HUDEP-2 (cell line): ENCODE data around the gene CTNNA2.

ENCODE experiments used
- DNase-seq, 76 experiments: peaks; one replicate each; lab custom pipeline; 2025; ENCODE audit not compliant: unreplicated experiment in 76 of 76; lab: John Stamatoyannopoulos, UW

CTNNA2 gene

GRCh38 chr2:80340022-80340421 is 827.2 kb downstream of the CTNNA2 start:
- DNase-seq: no peak

DNA sequence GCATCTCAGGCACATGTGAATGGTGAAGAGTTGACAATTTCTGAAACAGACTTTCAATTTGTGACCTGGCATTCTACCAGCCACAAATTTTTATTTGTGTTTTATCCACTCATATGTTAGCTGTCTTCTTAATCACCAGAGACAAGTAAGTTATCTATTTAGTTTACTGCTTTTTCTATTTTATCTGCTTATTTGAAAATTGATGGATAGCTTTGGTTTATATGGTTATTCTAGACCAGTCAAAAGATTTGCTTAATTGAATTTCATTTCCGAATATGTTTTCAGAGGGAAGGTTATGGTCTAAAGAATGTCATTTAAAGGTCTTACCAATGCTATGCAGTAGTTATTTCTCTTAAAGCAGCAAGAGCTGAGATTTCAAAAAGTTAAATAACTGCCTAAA is 835.2 kb downstream of the CTNNA2 start:
- no peak for DNase-seq

DNA sequence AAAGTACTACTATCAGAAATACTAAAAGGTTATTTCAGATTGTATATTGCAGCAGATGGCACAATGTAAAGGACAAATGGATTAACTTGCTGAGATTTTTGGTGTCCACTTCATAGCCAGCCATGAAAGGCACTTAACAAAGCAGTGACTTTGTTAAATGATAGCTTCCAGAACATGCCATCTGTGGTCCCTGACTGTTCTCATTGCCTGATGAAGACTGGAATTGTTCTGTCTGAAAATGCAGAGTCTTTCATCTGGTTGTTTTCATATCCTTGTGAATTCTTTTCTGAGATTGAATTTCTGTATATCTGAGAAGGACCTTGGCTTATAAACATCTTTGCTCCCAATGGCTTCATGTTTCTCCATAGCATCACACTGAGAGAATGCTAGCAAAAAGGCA is 836.1 kb downstream of the CTNNA2 start:
- no peak for DNase-seq

- DNase-seq: no peak
Measured at GRCh38 chr2:80351231-80351630, 838.4 kb downstream of the CTNNA2 start.

DNA sequence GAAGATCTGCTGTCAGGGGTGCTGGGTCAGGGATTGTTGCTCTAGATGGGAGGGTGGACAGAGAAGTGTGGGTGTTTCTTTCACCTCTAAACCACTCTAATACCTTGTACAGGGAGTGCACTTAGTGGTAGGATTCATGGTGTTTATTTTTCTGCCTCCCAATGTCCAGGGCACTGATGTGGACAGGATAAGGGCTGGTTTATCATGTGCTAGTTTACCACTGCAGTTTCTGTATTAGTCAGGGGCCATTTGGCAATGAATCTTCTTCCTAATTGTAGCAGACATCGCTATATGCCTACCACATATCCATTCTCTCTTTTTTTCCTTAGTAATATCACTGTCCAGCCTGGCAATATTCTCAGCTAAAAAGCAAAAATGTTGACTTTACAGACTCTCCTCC is 842.0 kb downstream of the CTNNA2 start:
- no peak for DNase-seq

- DNase-seq: no peak
Measured at GRCh38 chr2:80361904-80362303, 849.1 kb downstream of the CTNNA2 start.

DNA sequence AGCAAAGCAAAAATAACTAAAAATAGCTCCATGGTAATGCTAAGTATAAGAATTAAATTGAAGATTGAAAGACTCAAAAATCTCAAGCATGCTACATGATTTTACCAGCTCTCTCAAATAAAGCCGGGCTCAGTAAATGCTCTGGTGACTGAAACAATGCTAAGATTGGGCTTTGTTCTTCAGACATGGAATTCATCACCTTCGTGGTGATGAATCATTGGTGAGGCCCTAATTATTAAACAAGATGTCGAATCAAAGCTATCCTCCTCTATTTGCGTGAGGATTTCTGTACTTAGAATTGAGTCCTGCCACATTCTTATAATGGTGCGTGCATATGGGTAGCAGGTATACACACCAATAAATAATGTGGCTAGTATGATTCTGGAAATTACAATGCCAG is 850.5 kb downstream of the CTNNA2 start:
- no peak for DNase-seq

- peak in 2 of 76 experiments; percentile 2 to 3 for DNase-seq
Measured at GRCh38 chr2:80363791-80364349, 851.0 kb downstream of the CTNNA2 start.

GRCh38 chr2:80364524-80365212 is 851.8 kb downstream of the CTNNA2 start:
- DNase-seq: no peak

DNA sequence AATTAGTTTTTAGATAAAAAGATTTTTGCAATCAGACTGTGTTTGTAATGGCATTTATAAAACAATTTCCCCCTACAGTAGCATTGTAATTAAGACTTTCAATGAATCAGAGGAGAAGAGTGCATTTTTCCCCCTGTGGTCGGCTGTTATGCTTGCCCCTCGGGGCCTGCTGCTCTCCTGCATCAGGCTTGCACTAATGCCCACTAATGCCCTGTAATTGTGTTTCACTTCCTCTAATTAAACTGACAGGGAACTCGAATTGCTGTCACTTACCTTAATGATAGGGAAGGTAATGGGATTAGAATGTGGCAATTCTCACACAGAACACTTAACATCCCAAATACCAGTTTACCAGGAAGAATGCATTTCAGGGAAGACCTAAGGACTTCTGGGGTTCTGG is 852.9 kb downstream of the CTNNA2 start:
- DNase-seq: no peak

DNA sequence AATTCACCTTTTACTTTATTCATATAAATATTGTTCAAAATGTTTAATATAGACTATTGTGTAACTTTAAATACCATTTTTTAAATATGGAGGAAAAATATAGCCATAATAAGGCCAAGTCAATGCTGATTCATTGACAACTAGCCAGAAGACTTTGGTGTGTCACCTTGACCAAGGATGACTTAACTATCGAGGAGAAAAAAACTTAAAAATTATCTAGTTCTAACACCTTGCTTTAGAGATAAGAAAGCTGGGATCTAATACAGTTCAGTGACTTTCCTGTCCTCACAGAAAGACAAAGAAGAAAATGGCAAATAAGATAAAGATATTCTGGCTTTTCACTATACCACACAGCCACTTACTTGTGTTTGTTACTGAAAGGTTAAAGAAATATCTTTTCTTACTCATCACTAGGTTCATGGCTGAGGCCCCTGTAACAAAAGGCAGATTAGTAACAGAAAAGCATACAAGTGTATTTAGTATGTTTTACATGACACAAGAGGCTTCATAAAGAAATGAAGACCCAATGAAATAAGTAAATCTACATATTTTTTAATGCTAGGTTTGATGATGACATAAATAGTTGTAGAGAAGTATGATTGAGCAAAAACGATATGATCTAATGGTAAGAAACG is 857.6 kb downstream of the CTNNA2 start:
- DNase-seq: peak in 15 of 76 experiments; percentile 3 to 72 (median 23)

DNA sequence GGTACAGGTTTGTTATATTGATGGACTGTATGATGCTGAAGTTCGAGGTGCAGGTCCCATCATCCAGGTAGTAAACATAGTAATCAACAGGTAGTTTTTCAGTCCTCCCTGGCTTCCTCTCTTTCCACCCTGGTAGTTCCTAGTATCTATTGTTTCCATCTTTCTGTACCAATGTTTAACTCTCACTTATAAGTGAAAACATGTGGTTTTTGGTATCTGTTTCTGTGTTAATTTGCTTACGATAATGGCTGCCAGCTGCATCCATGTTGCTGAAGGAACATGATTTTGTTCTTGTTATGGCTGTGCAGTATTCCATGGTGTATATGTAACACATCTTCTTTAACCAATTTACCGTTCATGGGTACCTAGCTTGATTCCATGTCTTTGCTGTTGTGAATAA is 861.3 kb downstream of the CTNNA2 start:
- no peak for DNase-seq

DNA sequence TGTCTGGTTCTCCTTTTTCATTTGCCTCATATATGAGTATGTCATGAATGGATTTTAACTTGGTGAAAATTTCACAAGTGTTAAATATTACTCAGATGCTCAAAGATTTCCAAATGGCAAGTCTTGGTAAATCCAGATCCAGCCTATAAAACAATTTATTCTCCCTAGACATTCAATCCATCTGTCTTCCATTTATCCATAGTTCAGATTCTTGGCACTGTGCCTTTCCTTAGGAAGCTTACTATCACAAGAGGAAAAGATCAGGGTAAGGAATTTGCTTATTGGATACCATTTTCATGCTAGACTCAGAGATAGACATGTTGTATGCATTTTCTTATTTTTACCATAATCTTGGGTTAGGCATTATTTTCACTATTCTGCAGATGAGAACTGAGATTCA is 864.2 kb downstream of the CTNNA2 start:
- no peak for DNase-seq

DNA sequence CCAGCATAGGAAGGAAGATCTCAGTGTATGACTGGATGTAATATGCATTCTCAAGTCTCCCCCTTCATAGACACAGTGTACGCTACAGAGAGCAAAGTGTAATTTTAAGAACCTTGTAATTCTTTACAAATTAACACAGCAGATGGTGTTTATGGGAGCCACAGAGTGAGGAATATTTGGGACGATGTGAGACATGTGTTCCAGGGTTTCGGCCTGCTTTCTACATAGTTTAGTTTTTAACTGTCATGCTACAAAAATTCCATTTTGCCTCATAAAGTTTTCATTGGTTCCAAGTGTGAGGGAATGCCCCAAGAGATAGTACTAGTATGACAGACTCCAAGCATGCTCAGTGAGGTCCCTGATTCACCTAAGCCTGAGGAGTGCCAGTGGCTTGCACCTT is 867.9 kb downstream of the CTNNA2 start:
- DNase-seq: no peak

DNA sequence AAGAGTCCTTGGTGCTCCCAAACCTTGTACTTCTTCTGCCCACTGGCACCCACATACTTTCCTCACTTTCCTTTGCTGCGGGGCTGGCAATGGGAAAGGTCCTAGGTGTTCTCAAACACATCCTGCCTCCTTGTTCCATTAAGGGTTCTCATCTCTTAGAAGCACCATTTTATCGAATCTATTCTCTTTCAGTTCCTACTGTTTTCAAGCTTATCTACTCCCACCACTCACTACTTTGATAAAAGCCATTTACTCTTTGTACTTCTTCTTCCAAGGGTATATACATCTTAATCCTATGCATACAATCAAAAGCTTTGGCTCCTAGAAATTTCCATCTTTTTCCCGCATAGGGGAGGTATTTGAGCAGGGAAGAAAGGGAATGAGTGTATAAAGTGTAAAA is 868.8 kb downstream of the CTNNA2 start:
- DNase-seq: no peak

GRCh38 chr2:80392441-80392840 is 879.6 kb downstream of the CTNNA2 start:
- DNase-seq: no peak

DNA sequence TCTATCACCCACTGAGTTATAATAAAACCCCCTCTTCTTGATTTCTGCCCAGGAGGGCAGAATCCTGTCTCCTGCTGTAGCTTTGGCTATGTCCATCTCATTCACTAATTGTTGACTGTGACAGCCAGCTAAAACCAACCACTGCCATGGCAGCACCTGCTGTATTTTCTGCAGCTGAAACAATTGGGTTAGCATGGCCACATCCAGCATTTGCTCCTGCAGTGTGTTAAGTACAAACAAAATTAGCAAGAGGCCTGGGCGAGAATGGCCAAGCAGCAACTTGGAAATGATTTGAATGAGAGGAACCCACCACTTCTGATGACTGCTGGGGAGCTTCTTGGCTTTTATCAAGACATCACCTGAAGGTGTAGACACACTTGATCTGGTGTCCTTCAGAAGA is 881.1 kb downstream of the CTNNA2 start:
- DNase-seq: no peak

DNA sequence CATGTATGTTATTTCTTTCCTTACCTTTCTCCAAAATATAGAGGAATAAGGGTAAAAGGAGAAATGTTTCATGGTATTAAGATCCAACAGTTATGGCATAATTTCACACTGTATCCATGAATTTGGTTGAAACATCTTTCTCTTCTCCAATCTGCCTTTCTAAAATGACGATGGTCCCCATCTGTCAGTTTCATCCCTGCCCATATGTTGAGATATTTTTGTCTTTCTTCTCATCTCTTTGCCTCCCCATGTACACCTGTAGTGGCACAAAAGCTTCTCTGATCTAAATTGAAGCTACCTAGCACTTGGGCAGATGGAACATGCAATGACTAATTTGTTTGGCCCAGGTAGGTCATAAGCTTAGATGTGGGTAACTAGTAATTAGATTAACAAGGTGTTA is 882.4 kb downstream of the CTNNA2 start:
- DNase-seq: no peak

DNA sequence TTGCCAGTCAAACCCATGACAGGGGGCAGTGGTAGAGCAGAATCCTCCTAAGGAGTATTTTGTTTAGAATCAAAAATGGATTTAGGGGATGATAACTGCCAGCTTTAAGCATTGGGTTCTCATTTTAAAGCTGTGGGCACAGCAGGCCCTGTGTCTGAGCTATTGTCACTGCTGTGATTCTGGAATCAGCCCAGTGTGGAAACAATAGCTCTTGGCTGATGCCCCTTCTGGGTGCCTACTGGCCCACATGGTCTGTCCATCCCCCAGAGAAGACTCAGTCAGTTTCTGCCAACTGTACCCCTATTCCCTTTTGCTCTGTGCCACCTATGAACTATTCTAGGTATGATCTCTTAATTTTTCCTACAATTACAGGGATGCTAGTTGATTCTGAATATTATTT is 883.4 kb downstream of the CTNNA2 start:
- no peak for DNase-seq

DNA sequence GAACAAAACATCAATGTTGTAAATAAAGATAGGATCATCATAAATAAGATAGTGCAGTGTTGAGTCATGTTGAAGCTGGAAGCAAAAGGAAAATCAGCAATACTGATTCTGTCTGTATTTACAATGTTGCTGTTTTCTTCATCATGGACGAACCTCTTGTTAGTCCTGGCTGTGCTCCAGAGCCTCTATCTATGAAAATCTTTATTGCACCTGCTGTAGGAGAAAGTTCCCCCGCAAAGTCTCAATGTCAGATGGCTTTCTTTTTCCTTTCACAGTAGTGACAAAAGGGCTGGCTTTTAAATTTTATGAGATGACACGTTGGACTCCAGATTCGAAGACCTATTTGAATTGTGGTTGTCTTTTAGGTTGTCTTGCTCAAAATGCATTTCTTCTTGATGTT is 890.2 kb downstream of the CTNNA2 start:
- no peak for DNase-seq

GRCh38 chr2:80407377-80407776 is 894.5 kb downstream of the CTNNA2 start:
- DNase-seq: no peak

DNA sequence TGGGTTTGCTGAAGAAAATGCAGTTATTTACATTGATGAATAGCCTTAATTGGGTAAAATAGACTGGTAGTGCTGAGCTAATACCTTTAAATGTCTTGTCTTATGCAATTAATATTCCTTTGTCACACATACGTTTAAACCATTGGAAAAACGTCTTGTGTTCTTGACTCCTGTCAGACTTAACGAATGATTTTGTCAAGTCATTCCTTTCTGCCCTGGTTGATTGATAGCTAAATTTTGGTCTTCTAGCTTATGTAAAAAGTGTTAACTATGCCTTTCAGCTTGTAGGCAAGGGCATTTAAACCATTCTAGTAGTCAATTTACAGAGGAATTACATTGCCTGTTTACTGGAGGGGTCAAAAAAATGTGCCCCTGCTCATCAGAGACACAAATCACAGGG is 897.5 kb downstream of the CTNNA2 start:
- DNase-seq: no peak
